SJCRH30 (cell line): ENCODE results near the gene TIRAP. TPM values are rescaled to one million over a fixed set of nuclear protein-coding genes. Genes with fewer than 3 reads are reported as not detected.
"Not testable (repeated sequence)": the region's sequence is repeated elsewhere in the genome, so short reads cannot be mapped to it uniquely, and the experiment has no call there.

Source experiments
- DNase-seq, 2 experiments: peaks; one replicate each; pipeline ENCODE4 v3.0.0-alpha.2; 2015 to 2020
- H3K27ac ChIP-seq: fragments of 250-450 bp; sonication (Bioruptor Pico); 2 replicates; pipeline ENCODE4 v1.5.1; 2020; ENCODE audit warnings: mild to moderate bottlenecking, moderate library complexity
- H3K27me3 ChIP-seq: fragments of 250-450 bp; sonication (Bioruptor Pico); 2 replicates; pipeline ENCODE4 v1.5.1; 2020; ENCODE audit warnings: mild to moderate bottlenecking, moderate library complexity
- H3K36me3 ChIP-seq: fragments of 250-450 bp; sonication (Bioruptor Pico); 2 replicates; pipeline ENCODE4 v1.5.1; 2020; ENCODE audit warnings: mild to moderate bottlenecking, moderate library complexity
- H3K4me1 ChIP-seq: fragments of 250-450 bp; sonication (Bioruptor Pico); 2 replicates; pipeline ENCODE4 v1.5.1; 2020; ENCODE audit warnings: mild to moderate bottlenecking, moderate library complexity
- H3K4me3 ChIP-seq: fragments of 250-450 bp; sonication (Bioruptor Pico); 2 replicates; pipeline ENCODE4 v1.5.1; 2020; ENCODE audit warnings: mild to moderate bottlenecking, moderate library complexity
- H3K9me3 ChIP-seq: fragments of 250-450 bp; sonication (Bioruptor Pico); replicated peaks from 2 replicates; pipeline ENCODE4 v1.5.1; 2020; ENCODE audit warnings: mild to moderate bottlenecking, moderate library complexity
- total RNA-seq: library from RNA; depleted of rRNA; stranded (reverse); fragments of >200 nt; shearing (Covaris generic); gene quantifications from 2 replicates; pipeline ENCODE4 v1.2.3, GENCODE V29; 2014; rRNA removed

Gene TIRAP
- total RNA-seq = 0.76 and 1.1 TPM in 2 replicates

- no peaks in the 10 kb centered on the region for H3K36me3 ChIP-seq
Measured at GRCh38 chr11:126282736-126283591, at the start of gene TIRAP. Gene TIRAP, plus strand, starts transcription at chr11:126283093. Its CDS starts 7,802 bp downstream, at chr11:126290895.

GRCh38 chr11:126233391-126233790 is 49.5 kb upstream of the TIRAP start:
- Histone ChIP-seq H3K9me3 (no peaks in the 10 kb centered on the region; the same call in 1 of the 2 replicates), H3K27me3 (no peaks in the 10 kb centered on the region), H3K36me3 (peaks cover 3% of the 10 kb centered on the region; the same call in 1 of the 2 replicates), H3K4me3 (no peak overlapping the region), H3K4me1 (peaks cover 8% of the 10 kb centered on the region), H3K27ac (no peak overlapping the region)
- DNase-seq = no peak

More at GRCh38 chr11:126282736-126283591, at the start of gene TIRAP:
- no peaks in the 10 kb centered on the region for H3K27me3 ChIP-seq
- 0 out of 2 replicates have a peak within 1 kb of the TSS, but pooled peaks have one; percentile 29 for H3K27ac ChIP-seq
- peak; percentile 40 to 50 for DNase-seq
- H3K4me1 ChIP-seq = no peaks in the 10 kb centered on the region
- H3K4me3 ChIP-seq = peak within 1 kb of the TSS; percentile 77
- no peaks in the 10 kb centered on the region for H3K9me3 ChIP-seq

- H3K27ac ChIP-seq = no peak overlapping the region
- no peaks in the 10 kb centered on the region for H3K4me1 ChIP-seq
- DNase-seq = no peak
- H3K4me3 ChIP-seq = no peak overlapping the region
- H3K27me3 ChIP-seq = no peaks in the 10 kb centered on the region
- H3K36me3 ChIP-seq = no peaks in the 10 kb centered on the region
- no peaks in the 10 kb centered on the region for H3K9me3 ChIP-seq
Measured at GRCh38 chr11:126246636-126247035, 36.3 kb upstream of the TIRAP start.

- no peaks in the 10 kb centered on the region for H3K4me1 ChIP-seq
- no peak overlapping the region for H3K27ac ChIP-seq
- no peak for DNase-seq
- H3K9me3 ChIP-seq = no peaks in the 10 kb centered on the region
- H3K36me3 ChIP-seq = 0 out of 2 replicates have a peak, but pooled peaks cover 2% of the 10 kb centered on the region
- H3K27me3 ChIP-seq = no peaks in the 10 kb centered on the region
- H3K4me3 ChIP-seq = no peak overlapping the region
Measured at GRCh38 chr11:126253265-126253664, 29.6 kb upstream of the TIRAP start.

- no peak for DNase-seq
- Histone ChIP-seq H3K36me3 (0 out of 2 replicates have a peak, but pooled peaks cover 2% of the 10 kb centered on the region), H3K27ac (no peak overlapping the region), H3K27me3 (no peaks in the 10 kb centered on the region), H3K4me3 (no peak overlapping the region), H3K4me1 (no peaks in the 10 kb centered on the region), H3K9me3 (no peaks in the 10 kb centered on the region)
Measured at GRCh38 chr11:126254819-126255218, 28.1 kb upstream of the TIRAP start.

- not testable (repeated sequence) for H3K4me3 ChIP-seq
Measured at GRCh38 chr11:126255507-126255906, 27.4 kb upstream of the TIRAP start.

GRCh38 chr11:126256216-126256615 is 26.7 kb upstream of the TIRAP start:
- no peaks in the 10 kb centered on the region for H3K27me3 ChIP-seq
- 0 out of 2 replicates have a peak, but pooled peaks cover 2% of the 10 kb centered on the region for H3K36me3 ChIP-seq
- H3K4me3 ChIP-seq = no peak overlapping the region
- H3K4me1 ChIP-seq = no peaks in the 10 kb centered on the region
- no peak overlapping the region for H3K27ac ChIP-seq
- DNase-seq = no peak
- H3K9me3 ChIP-seq = no peaks in the 10 kb centered on the region

More at GRCh38 chr11:126255507-126255906, 27.4 kb upstream of the TIRAP start:
- not testable (repeated sequence) for DNase-seq, H3K27me3 ChIP-seq, H3K9me3 ChIP-seq, H3K4me1 ChIP-seq, H3K36me3 ChIP-seq, H3K27ac ChIP-seq

GRCh38 chr11:126257144-126257543 is 25.7 kb upstream of the TIRAP start:
- Histone ChIP-seq H3K4me3 (no peak overlapping the region), H3K27ac (no peak overlapping the region), H3K9me3 (no peaks in the 10 kb centered on the region), H3K36me3 (peaks cover 6% of the 10 kb centered on the region; the same call in 1 of the 2 replicates), H3K27me3 (no peaks in the 10 kb centered on the region), H3K4me1 (no peaks in the 10 kb centered on the region)
- DNase-seq = no peak

GRCh38 chr11:126257764-126258163 is 25.1 kb upstream of the TIRAP start:
- no peaks in the 10 kb centered on the region for H3K4me1 ChIP-seq
- no peak overlapping the region for H3K27ac ChIP-seq
- no peak overlapping the region for H3K4me3 ChIP-seq
- DNase-seq = no peak
- no peaks in the 10 kb centered on the region for H3K9me3 ChIP-seq
- peaks cover 11% of the 10 kb centered on the region; the same call in 1 of the 2 replicates for H3K36me3 ChIP-seq
- no peaks in the 10 kb centered on the region for H3K27me3 ChIP-seq

GRCh38 chr11:126262216-126262615 is 20.7 kb upstream of the TIRAP start:
- no peak overlapping the region for H3K27ac ChIP-seq
- DNase-seq = no peak
- no peaks in the 10 kb centered on the region for H3K27me3 ChIP-seq
- H3K4me3 ChIP-seq = no peak overlapping the region
- H3K4me1 ChIP-seq = no peaks in the 10 kb centered on the region
- H3K36me3 ChIP-seq = peaks cover 52% of the 10 kb centered on the region
- no peaks in the 10 kb centered on the region for H3K9me3 ChIP-seq

GRCh38 chr11:126263489-126263888 is 19.4 kb upstream of the TIRAP start:
- Histone ChIP-seq H3K4me3 (no peak overlapping the region), H3K9me3 (no peaks in the 10 kb centered on the region), H3K36me3 (peaks cover 52% of the 10 kb centered on the region), H3K4me1 (no peaks in the 10 kb centered on the region), H3K27me3 (no peaks in the 10 kb centered on the region), H3K27ac (no peak overlapping the region)
- DNase-seq = no peak

GRCh38 chr11:126265811-126266210 is 17.1 kb upstream of the TIRAP start:
- Histone ChIP-seq H3K4me3 (no peak overlapping the region), H3K4me1 (no peaks in the 10 kb centered on the region), H3K9me3 (no peaks in the 10 kb centered on the region), H3K27ac (no peak overlapping the region), H3K27me3 (no peaks in the 10 kb centered on the region), H3K36me3 (peaks cover 52% of the 10 kb centered on the region)
- no peak for DNase-seq

- Histone ChIP-seq H3K9me3 (no peaks in the 10 kb centered on the region), H3K4me3 (peak overlapping the region; percentile 79), H3K27ac (peak overlapping the region; percentile 81), H3K27me3 (no peaks in the 10 kb centered on the region), H3K4me1 (no peaks in the 10 kb centered on the region), H3K36me3 (peaks cover 45% of the 10 kb centered on the region)
- DNase-seq = no peak
Measured at GRCh38 chr11:126267650-126268049, 15.2 kb upstream of the TIRAP start.

- H3K27ac ChIP-seq = peak overlapping the region; percentile 81
- H3K4me3 ChIP-seq = peak overlapping the region; percentile 79
- DNase-seq = no peak
- H3K9me3 ChIP-seq = no peaks in the 10 kb centered on the region
- H3K36me3 ChIP-seq = peaks cover 38% of the 10 kb centered on the region
- H3K27me3 ChIP-seq = no peaks in the 10 kb centered on the region
- no peaks in the 10 kb centered on the region for H3K4me1 ChIP-seq
Measured at GRCh38 chr11:126268361-126268707, 14.6 kb upstream of the TIRAP start.

GRCh38 chr11:126268708-126269579 is 13.9 kb upstream of the TIRAP start, which contains the start of the genes FOXRED1 and SRPRA:
Gene FOXRED1, plus strand, starts transcription at chr11:126269154. Its CDS starts 53 bp downstream, at chr11:126269207.
Gene SRPRA, minus strand, starts transcription at chr11:126268895. Its CDS starts 91 bp downstream, at chr11:126268804.
- H3K27ac ChIP-seq = peak within 1 kb of the TSS; percentile 81
- H3K4me3 ChIP-seq = peak within 1 kb of the TSS; percentile 79
- H3K27me3 ChIP-seq = no peaks in the 10 kb centered on the region
- H3K36me3 ChIP-seq = peaks cover 35% of the 10 kb centered on the region
- H3K9me3 ChIP-seq = no peaks in the 10 kb centered on the region
- H3K4me1 ChIP-seq = no peaks in the 10 kb centered on the region
- peak; percentile 97 to 99 for DNase-seq
